ENCODE measurements around the gene APAF1.

APAF1 gene

DNA sequence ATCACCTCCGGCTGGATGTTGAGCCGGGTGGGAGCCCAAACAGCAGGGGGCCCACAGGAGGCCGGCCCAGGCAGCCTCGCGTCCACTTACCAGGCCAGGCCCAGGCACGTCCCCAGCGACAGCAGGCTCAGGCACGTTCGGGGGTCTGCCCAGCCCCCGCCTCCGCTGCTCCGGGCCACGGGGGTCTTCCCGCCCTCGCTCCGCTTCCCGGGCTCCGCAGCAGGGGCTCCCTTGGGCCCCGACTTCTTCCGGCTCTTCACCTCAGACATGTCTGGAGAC, 718 bp upstream of the APAF1 start (continued):
- TF ChIP-seq REPIN1 (tag by site-specific recombination; IDR thresholded peaks at IDR 0.05; ENCODE audit: low read depth) (no peak), ZNF837 (tag by site-specific recombination; IDR thresholded peaks at IDR 0.05) (no peak), ZNF155 (tag by site-specific recombination; IDR thresholded peaks at IDR 0.05) (no peak), ZNF670 (tag by site-specific recombination; IDR thresholded peaks at IDR 0.05; ENCODE audit: low read depth) (no peak), ZNF214 (tag by site-specific recombination; IDR thresholded peaks at IDR 0.05; ENCODE audit: borderline replicate concordance) (no peak), HIC1 (tag by site-specific recombination; IDR thresholded peaks at IDR 0.05) (no peak; the same call in 1 of the 2 replicates), ZNF404 (tag by site-specific recombination; IDR thresholded peaks at IDR 0.05) (no peak), MEIS1 (CRISPR knock-in tag; IDR thresholded peaks at IDR 0.05; ENCODE audit: borderline replicate concordance) (no peak), ZNF24 (tag by site-specific recombination; IDR thresholded peaks at IDR 0.05) (no peak), KLF9 (tag by site-specific recombination; IDR thresholded peaks at IDR 0.05; ENCODE audit: low read depth) (no peak), YY2 (tag by site-specific recombination; IDR thresholded peaks at IDR 0.05) (no peak), ZNF529 (tag by site-specific recombination; IDR thresholded peaks at IDR 0.05; ENCODE audit: insufficient replicate concordance) (no peak), ZNF423 (tag by site-specific recombination; IDR thresholded peaks at IDR 0.05) (peak; percentile 45; the same call in 1 of the 2 replicates)
- TF ChIP-seq, protein P1, sequence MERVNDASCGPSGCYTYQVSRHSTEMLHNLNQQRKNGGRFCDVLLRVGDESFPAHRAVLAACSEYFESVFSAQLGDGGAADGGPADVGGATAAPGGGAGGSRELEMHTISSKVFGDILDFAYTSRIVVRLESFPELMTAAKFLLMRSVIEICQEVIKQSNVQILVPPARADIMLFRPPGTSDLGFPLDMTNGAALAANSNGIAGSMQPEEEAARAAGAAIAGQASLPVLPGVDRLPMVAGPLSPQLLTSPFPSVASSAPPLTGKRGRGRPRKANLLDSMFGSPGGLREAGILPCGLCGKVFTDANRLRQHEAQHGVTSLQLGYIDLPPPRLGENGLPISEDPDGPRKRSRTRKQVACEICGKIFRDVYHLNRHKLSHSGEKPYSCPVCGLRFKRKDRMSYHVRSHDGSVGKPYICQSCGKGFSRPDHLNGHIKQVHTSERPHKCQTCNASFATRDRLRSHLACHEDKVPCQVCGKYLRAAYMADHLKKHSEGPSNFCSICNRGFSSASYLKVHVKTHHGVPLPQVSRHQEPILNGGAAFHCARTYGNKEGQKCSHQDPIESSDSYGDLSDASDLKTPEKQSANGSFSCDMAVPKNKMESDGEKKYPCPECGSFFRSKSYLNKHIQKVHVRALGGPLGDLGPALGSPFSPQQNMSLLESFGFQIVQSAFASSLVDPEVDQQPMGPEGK (tag by site-specific recombination; IDR thresholded peaks at IDR 0.05) = peak; percentile 85
- TF ChIP-seq, protein P2, sequence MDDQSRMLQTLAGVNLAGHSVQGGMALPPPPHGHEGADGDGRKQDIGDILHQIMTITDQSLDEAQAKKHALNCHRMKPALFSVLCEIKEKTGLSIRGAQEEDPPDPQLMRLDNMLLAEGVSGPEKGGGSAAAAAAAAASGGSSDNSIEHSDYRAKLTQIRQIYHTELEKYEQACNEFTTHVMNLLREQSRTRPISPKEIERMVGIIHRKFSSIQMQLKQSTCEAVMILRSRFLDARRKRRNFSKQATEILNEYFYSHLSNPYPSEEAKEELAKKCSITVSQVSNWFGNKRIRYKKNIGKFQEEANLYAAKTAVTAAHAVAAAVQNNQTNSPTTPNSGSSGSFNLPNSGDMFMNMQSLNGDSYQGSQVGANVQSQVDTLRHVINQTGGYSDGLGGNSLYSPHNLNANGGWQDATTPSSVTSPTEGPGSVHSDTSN (CRISPR knock-in tag; IDR thresholded peaks at IDR 0.05) = no peak

DNA sequence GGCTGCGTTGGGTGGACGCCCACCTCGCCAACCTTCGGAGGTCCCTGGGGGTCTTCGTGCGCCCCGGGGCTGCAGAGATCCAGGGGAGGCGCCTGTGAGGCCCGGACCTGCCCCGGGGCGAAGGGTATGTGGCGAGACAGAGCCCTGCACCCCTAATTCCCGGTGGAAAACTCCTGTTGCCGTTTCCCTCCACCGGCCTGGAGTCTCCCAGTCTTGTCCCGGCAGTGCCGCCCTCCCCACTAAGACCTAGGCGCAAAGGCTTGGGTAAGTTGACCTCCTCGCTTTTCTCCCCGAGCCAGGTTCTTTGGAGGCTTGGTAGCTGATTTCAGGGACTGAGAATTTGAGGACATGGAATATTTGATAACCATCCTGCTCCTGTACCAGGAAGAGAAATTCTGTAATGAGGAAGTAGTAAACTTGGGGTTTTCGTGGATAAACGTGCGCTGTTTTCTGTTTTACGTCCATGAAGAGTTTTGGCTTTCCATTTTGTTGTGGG, 530 bp downstream of the APAF1 start:
- Histone ChIP-seq H3K4me1 (ENCODE audit: control insufficient read depth, insufficient read depth, low read length) (no peaks in the 10 kb centered on the region), H3K9me3 (ENCODE audit: control insufficient read depth, insufficient read depth, low read depth, low read length) (no peaks in the 10 kb centered on the region), H3K4me3 (ENCODE audit: low read depth, low read length) (peak overlapping the region; percentile 96), H3K27ac (ENCODE audit: extremely low read depth, low read depth, low read length) (peak overlapping the region; percentile 88), H3K36me3 (ENCODE audit: control insufficient read depth in 2 of 2, insufficient read depth in 1 of 2, low read length in 2 of 2) (peaks cover 19 to 29% of the 10 kb centered on the region in 2 experiments)
- CTCF ChIA-PET = interaction anchor here (0.7 to 1.1 kb wide), 4 partner anchors 9 to 22 kb away, joined by 3 to 5 read pairs (median 3); no protein-coding TSS in a partner anchor
- POLR2A ChIA-PET = interaction anchor here (2.0 kb wide), 1 partner anchor 51 kb away, joined by 16 read pairs; the partner anchor contains the start of gene SLC25A3
- TF ChIP-seq PRDM10 (tag by site-specific recombination; IDR thresholded peaks at IDR 0.05) = peak; percentile 81
- TF ChIP-seq SCRT2 (tag by site-specific recombination; IDR thresholded peaks at IDR 0.05) = peak; percentile 52
- TF ChIP-seq ZNF341 (tag by site-specific recombination; IDR thresholded peaks at IDR 0.05; ENCODE audit: low read depth) = 0 out of 2 replicates have a peak, but pooled peaks have one; percentile 8
- TF ChIP-seq, protein P3, sequence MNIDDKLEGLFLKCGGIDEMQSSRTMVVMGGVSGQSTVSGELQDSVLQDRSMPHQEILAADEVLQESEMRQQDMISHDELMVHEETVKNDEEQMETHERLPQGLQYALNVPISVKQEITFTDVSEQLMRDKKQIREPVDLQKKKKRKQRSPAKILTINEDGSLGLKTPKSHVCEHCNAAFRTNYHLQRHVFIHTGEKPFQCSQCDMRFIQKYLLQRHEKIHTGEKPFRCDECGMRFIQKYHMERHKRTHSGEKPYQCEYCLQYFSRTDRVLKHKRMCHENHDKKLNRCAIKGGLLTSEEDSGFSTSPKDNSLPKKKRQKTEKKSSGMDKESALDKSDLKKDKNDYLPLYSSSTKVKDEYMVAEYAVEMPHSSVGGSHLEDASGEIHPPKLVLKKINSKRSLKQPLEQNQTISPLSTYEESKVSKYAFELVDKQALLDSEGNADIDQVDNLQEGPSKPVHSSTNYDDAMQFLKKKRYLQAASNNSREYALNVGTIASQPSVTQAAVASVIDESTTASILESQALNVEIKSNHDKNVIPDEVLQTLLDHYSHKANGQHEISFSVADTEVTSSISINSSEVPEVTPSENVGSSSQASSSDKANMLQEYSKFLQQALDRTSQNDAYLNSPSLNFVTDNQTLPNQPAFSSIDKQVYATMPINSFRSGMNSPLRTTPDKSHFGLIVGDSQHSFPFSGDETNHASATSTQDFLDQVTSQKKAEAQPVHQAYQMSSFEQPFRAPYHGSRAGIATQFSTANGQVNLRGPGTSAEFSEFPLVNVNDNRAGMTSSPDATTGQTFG (tag by site-specific recombination; IDR thresholded peaks at IDR 0.05; ENCODE audit: borderline replicate concordance) = no peak
- TF ChIP-seq, protein P4, sequence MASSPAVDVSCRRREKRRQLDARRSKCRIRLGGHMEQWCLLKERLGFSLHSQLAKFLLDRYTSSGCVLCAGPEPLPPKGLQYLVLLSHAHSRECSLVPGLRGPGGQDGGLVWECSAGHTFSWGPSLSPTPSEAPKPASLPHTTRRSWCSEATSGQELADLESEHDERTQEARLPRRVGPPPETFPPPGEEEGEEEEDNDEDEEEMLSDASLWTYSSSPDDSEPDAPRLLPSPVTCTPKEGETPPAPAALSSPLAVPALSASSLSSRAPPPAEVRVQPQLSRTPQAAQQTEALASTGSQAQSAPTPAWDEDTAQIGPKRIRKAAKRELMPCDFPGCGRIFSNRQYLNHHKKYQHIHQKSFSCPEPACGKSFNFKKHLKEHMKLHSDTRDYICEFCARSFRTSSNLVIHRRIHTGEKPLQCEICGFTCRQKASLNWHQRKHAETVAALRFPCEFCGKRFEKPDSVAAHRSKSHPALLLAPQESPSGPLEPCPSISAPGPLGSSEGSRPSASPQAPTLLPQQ (tag by site-specific recombination; IDR thresholded peaks at IDR 0.05) = 0 out of 2 replicates have a peak, but pooled peaks have one; percentile 13
- TF ChIP-seq ZNF335 (tag by site-specific recombination; conservative IDR thresholded peaks at IDR 0.05) = peak; percentile 69
- no peak for TF ChIP-seq SP7 (tag by site-specific recombination; IDR thresholded peaks at IDR 0.05)
- TF ChIP-seq ZNF596 (tag by site-specific recombination; IDR thresholded peaks at IDR 0.05) = no peak
